ENCODE data around the gene KRTAP10-3.
"Not testable (repeated sequence)": the region's sequence is repeated elsewhere in the genome, so short reads cannot be mapped to it uniquely, and the experiment has no call there.

KRTAP10-3 gene

GRCh38 chr21:44568261-44568660 is 9.7 kb upstream of the KRTAP10-3 start:
- H3K4me1 Mint-ChIP-seq (ENCODE audit: low read depth): peaks cover 18% of the 10 kb centered on the region
- H3K4me3 Mint-ChIP-seq: no peak overlapping the region
- H3K27ac Mint-ChIP-seq: no peak overlapping the region
- H3K9me3 Mint-ChIP-seq: no peaks in the 10 kb centered on the region
- no peaks in the 10 kb centered on the region for H3K36me3 Mint-ChIP-seq (ENCODE audit: low read depth)
- peaks cover 3% of the 10 kb centered on the region for H3K27me3 Mint-ChIP-seq

GRCh38 chr21:44567481-44568171 is 9.0 kb upstream of the KRTAP10-3 start:
- Mint-ChIP-seq H3K27ac (no peak overlapping the region), H3K27me3 (peaks cover 3% of the 10 kb centered on the region), H3K4me1 (ENCODE audit: low read depth) (peaks cover 18% of the 10 kb centered on the region), H3K4me3 (no peak overlapping the region), H3K36me3 (ENCODE audit: low read depth) (no peaks in the 10 kb centered on the region), H3K9me3 (no peaks in the 10 kb centered on the region)

- Mint-ChIP-seq H3K9me3 (no peaks in the 10 kb centered on the region), H3K27ac (no peak overlapping the region), H3K27me3 (peaks cover under 1% of the 10 kb centered on the region), H3K36me3 (ENCODE audit: low read depth) (no peaks in the 10 kb centered on the region), H3K4me1 (ENCODE audit: low read depth) (peaks cover 18% of the 10 kb centered on the region), H3K4me3 (no peak overlapping the region)
Measured at GRCh38 chr21:44566403-44566802, 7.8 kb upstream of the KRTAP10-3 start.

- peaks cover 7% of the 10 kb centered on the region for H3K9me3 Mint-ChIP-seq
- no peaks in the 10 kb centered on the region for H3K27me3 Mint-ChIP-seq
- no peaks in the 10 kb centered on the region for H3K36me3 Mint-ChIP-seq (ENCODE audit: low read depth)
- H3K27ac Mint-ChIP-seq: peak overlapping the region; percentile 31
- peaks cover 18% of the 10 kb centered on the region for H3K4me1 Mint-ChIP-seq (ENCODE audit: low read depth)
- H3K4me3 Mint-ChIP-seq: no peak overlapping the region
Measured at GRCh38 chr21:44564886-44565598, 6.4 kb upstream of the KRTAP10-3 start.

GRCh38 chr21:44564099-44564498 is 5.5 kb upstream of the KRTAP10-3 start:
- no peak overlapping the region for H3K4me3 Mint-ChIP-seq
- H3K4me1 Mint-ChIP-seq (ENCODE audit: low read depth): peaks cover 18% of the 10 kb centered on the region
- no peak overlapping the region for H3K27ac Mint-ChIP-seq
- peaks cover 7% of the 10 kb centered on the region for H3K9me3 Mint-ChIP-seq
- H3K36me3 Mint-ChIP-seq (ENCODE audit: low read depth): no peaks in the 10 kb centered on the region
- no peaks in the 10 kb centered on the region for H3K27me3 Mint-ChIP-seq

- H3K4me1 Mint-ChIP-seq (ENCODE audit: low read depth); H3K27me3 Mint-ChIP-seq; H3K27ac Mint-ChIP-seq; H3K36me3 Mint-ChIP-seq (ENCODE audit: low read depth); H3K4me3 Mint-ChIP-seq: not testable (repeated sequence)
- peaks cover 11% of the 10 kb centered on the region for H3K9me3 Mint-ChIP-seq
Measured at GRCh38 chr21:44558329-44558675, 293 bp downstream of the KRTAP10-3 start.

- Mint-ChIP-seq H3K27ac (no peak overlapping the region), H3K9me3 (peaks cover 16% of the 10 kb centered on the region), H3K36me3 (ENCODE audit: low read depth) (no peaks in the 10 kb centered on the region), H3K4me1 (ENCODE audit: low read depth) (no peaks in the 10 kb centered on the region), H3K27me3 (no peaks in the 10 kb centered on the region), H3K4me3 (no peak overlapping the region)
Measured at GRCh38 chr21:44557491-44558328, 885 bp downstream of the KRTAP10-3 start.

GRCh38 chr21:44556879-44557278 is 1.7 kb downstream of the KRTAP10-3 start:
- peaks cover 16% of the 10 kb centered on the region for H3K9me3 Mint-ChIP-seq
- no peaks in the 10 kb centered on the region for H3K36me3 Mint-ChIP-seq (ENCODE audit: low read depth)
- H3K4me1 Mint-ChIP-seq (ENCODE audit: low read depth): no peaks in the 10 kb centered on the region
- H3K4me3 Mint-ChIP-seq: no peak overlapping the region
- H3K27ac Mint-ChIP-seq: no peak overlapping the region
- H3K27me3 Mint-ChIP-seq: no peaks in the 10 kb centered on the region

GRCh38 chr21:44555200-44555875 is 3.3 kb downstream of the KRTAP10-3 start:
- no peaks in the 10 kb centered on the region for H3K27me3 Mint-ChIP-seq
- H3K36me3 Mint-ChIP-seq (ENCODE audit: low read depth): peaks cover 4% of the 10 kb centered on the region
- no peak overlapping the region for H3K4me3 Mint-ChIP-seq
- H3K27ac Mint-ChIP-seq: no peak overlapping the region
- H3K9me3 Mint-ChIP-seq: peaks cover 10% of the 10 kb centered on the region
- H3K4me1 Mint-ChIP-seq (ENCODE audit: low read depth): no peaks in the 10 kb centered on the region

- H3K36me3 Mint-ChIP-seq (ENCODE audit: low read depth): peaks cover 5% of the 10 kb centered on the region
- H3K27me3 Mint-ChIP-seq: no peaks in the 10 kb centered on the region
- no peak overlapping the region for H3K27ac Mint-ChIP-seq
- H3K4me3 Mint-ChIP-seq: no peak overlapping the region
- H3K4me1 Mint-ChIP-seq (ENCODE audit: low read depth): peaks cover 13% of the 10 kb centered on the region
- peaks cover 11% of the 10 kb centered on the region for H3K9me3 Mint-ChIP-seq
Measured at GRCh38 chr21:44552681-44553080, 5.9 kb downstream of the KRTAP10-3 start.

- Mint-ChIP-seq H3K4me3 (no peak overlapping the region), H3K27me3 (no peaks in the 10 kb centered on the region), H3K9me3 (peaks cover 16% of the 10 kb centered on the region), H3K4me1 (ENCODE audit: low read depth) (peaks cover 19% of the 10 kb centered on the region), H3K36me3 (ENCODE audit: low read depth) (peaks cover 11% of the 10 kb centered on the region), H3K27ac (no peak overlapping the region)
Measured at GRCh38 chr21:44552136-44552535, 6.5 kb downstream of the KRTAP10-3 start.

GRCh38 chr21:44551340-44551961 is 7.1 kb downstream of the KRTAP10-3 start, which contains the start of gene KRTAP10-2:
Gene KRTAP10-2 (minus strand): TSS chr21:44551505. CDS start chr21:44551458, 47 bp downstream.
- H3K36me3 Mint-ChIP-seq (ENCODE audit: low read depth): peaks cover 17% of the 10 kb centered on the region

GRCh38 chr21:44550807-44551206 is 7.8 kb downstream of the KRTAP10-3 start:
- H3K27me3 Mint-ChIP-seq: no peaks in the 10 kb centered on the region
- H3K4me1 Mint-ChIP-seq (ENCODE audit: low read depth): peaks cover 22% of the 10 kb centered on the region
- no peak overlapping the region for H3K27ac Mint-ChIP-seq
- H3K4me3 Mint-ChIP-seq: no peak overlapping the region
- peaks cover 24% of the 10 kb centered on the region for H3K9me3 Mint-ChIP-seq
- peaks cover 18% of the 10 kb centered on the region for H3K36me3 Mint-ChIP-seq (ENCODE audit: low read depth)

More at GRCh38 chr21:44551340-44551961, 7.1 kb downstream of the KRTAP10-3 start, which contains the start of gene KRTAP10-2:
- Mint-ChIP-seq H3K27me3 (no peaks in the 10 kb centered on the region), H3K27ac (no peak within 1 kb of the TSS), H3K9me3 (peaks cover 23% of the 10 kb centered on the region), H3K4me1 (ENCODE audit: low read depth) (peaks cover 22% of the 10 kb centered on the region), H3K4me3 (no peak within 1 kb of the TSS)

GRCh38 chr21:44550285-44550684 is 8.3 kb downstream of the KRTAP10-3 start:
- H3K27ac Mint-ChIP-seq, H3K4me3 Mint-ChIP-seq, H3K27me3 Mint-ChIP-seq: not testable (repeated sequence)
- Mint-ChIP-seq H3K4me1 (ENCODE audit: low read depth) (peaks cover 22% of the 10 kb centered on the region), H3K9me3 (peaks cover 29% of the 10 kb centered on the region), H3K36me3 (ENCODE audit: low read depth) (peaks cover 22% of the 10 kb centered on the region)

Data from stimulated activated naive CD8-positive, alpha-beta T cell treated with anti-CD3 and anti-CD28 coated beads, Interleukin-15, Interleukin-2, amounts not matched to agents 100 ng/mL and 50 ng/mL, for 24 hours (primary cell).